Stimulated activated naive CD4-positive, alpha-beta T cell (primary cell): ENCODE measurements around the gene MSANTD2.

Source experiments
- DNase-seq, 6 experiments: peaks; one replicate each; lab custom pipeline; 2025; lab: John Stamatoyannopoulos, UW

MSANTD2 gene

GRCh38 chr11:124817036-124817435 lies 16.8 kb upstream of the MSANTD2 start:
- DNase-seq: no peak

- DNase-seq: no peak
Measured at GRCh38 chr11:124814739-124815138, 14.5 kb upstream of the MSANTD2 start.

GRCh38 chr11:124812876-124813275 lies 12.7 kb upstream of the MSANTD2 start:
- no peak for DNase-seq

GRCh38 chr11:124811399-124812125 lies 11.4 kb upstream of the MSANTD2 start:
- DNase-seq: no peak

DNA sequence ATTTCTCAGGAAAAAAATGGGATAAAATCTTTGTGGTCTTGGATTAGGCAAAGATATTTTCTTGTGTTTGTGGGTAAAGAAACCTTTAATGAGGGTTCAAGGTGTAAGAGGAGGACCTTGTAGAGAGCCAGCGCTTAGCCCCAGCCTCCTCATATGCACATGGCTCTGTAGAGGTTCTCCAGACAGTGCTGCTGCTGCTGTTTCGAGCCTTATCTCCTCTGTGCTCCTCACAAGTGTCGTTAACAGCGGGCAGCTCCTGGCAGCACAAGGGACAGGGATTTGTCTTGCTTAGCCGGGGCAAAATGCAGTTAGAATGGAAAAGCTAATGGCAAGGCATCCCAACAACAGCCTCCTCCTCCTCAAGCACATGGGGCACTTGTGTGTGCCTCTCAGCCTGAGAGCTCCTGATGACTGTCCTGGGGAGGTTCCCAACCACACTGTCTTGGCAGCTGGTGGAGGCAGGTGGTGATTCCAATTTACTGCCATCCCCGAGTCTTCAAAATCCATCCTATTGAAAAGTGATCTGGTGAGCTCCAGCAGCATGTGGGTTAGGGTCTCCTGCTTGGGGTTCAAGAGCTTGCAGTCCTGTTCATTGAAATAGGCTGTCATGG lies 7.6 kb upstream of the MSANTD2 start:
- no peak for DNase-seq

DNA sequence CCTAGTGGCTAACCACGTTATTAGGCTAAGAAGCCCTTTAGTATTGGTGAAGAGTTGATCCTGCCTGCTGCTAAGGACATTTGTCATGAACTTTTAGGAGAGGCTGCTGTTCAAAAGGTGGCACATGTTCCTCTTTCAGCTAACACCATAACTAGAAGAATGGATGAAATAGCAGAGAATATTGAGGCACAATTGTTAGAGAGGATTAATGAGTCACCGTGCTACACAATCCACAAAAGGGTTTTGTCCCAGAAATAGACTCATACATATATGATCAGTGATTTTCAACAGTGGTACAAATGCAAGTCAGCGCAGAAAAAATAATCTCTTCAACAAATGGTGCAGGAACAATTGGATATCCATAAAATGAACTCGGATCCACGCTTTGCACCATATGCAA lies 7.0 kb upstream of the MSANTD2 start:
- DNase-seq: no peak

- DNase-seq: no peak
Measured at GRCh38 chr11:124804884-124805283, 4.7 kb upstream of the MSANTD2 start.

DNA sequence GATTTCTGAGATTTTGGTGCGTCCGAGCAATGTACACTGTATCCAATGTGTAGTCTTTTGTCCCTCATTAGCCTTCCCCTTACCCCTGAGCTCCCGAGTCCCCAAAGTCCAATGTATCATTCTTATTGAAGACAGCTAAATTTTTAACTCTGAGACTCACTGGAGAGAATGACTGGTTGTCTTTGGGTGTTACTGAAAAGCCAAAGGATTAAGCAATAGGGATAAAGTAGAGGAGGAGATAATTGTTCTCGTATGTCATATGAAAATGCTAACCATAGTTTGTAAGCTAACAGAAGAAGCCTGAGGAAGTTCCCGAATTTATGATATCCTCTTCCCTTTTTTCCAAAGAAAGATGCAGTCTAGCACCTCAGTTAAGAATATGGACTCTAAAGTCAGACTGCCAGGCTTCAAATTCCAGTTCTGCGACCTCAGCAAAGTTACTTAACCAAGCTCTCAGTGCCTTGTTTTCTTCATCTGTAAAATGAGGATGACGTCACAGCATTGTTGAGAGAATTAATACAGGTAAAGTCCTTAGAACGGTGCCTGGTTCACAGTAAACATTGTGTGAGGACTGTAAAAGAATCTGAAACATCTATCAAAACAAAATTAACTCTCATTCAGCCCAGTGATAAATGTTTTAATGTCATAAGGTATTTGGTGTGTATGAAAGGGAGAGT lies 1.6 kb upstream of the MSANTD2 start:
- no peak for DNase-seq

GRCh38 chr11:124801014-124801413 lies 808 bp upstream of the MSANTD2 start:
- DNase-seq: no peak

- DNase-seq: peak; percentile 41 to 60 (median 49)
Measured at GRCh38 chr11:124799348-124800225, 619 bp downstream of the MSANTD2 start.

- DNase-seq: peak in 1 of 6 experiments; percentile 26
Measured at GRCh38 chr11:124798991-124799347, 1.2 kb downstream of the MSANTD2 start.

- DNase-seq: no peak
Measured at GRCh38 chr11:124796312-124796711, 3.9 kb downstream of the MSANTD2 start.

GRCh38 chr11:124793466-124794278 lies 6.5 kb downstream of the MSANTD2 start:
- DNase-seq: peak in 3 of 6 experiments; percentile 4 to 40 (median 21)

DNA sequence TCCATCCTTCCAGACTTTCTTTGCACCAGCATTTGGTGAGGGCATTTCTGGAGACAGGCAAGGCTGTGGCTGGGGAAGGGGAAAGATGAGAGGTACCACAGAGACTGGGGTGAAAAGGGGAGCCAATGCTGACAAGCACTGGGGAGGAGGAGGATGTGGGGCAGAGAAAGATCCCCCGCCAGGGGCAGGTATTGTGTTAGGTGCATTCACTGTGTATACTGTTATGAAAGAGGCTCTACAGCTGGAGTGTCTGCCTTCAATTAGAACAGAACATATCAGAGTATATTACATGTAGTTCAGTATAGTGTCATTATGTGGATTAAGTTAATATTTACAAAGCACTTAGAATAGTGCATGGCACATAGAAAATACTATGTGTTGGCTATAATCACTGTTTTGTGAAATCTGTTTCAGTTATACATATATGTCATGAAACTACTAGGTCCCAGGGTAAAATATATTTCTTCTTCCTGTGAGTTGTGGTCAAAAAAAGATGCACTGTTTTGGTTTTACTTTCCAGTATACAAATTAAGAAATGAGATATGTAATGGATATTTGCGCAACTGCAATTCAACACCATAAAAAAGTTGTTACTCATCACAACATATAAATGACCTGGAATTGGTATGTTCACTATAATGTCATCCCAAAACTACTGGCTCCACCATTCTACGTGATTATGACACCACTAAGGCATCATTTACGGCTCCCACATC lies 8.4 kb downstream of the MSANTD2 start:
- no peak for DNase-seq

DNA sequence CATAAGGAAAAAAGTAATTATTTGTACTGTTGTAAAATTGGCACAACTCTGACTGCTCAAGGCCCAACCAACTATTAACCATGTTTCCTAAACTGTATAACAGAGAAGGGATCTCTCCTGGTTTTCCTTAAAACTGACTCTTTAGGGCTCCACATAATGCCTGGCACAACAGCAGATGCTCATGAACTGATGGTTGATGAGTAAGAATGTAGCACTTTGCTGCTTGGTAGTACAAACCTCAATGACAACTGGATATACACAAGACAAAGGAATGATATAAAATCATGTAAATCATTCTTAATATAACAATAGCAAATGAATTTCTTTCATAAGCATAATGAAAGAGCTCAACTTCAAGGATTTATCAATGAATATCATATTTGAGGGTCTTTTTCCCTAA lies 11.7 kb downstream of the MSANTD2 start:
- DNase-seq: no peak

- no peak for DNase-seq
Measured at GRCh38 chr11:124784051-124784450, 16.2 kb downstream of the MSANTD2 start.

GRCh38 chr11:124783002-124783401 lies 17.2 kb downstream of the MSANTD2 start:
- DNase-seq: no peak

GRCh38 chr11:124779568-124779967 lies 20.6 kb downstream of the MSANTD2 start:
- no peak for DNase-seq

DNA sequence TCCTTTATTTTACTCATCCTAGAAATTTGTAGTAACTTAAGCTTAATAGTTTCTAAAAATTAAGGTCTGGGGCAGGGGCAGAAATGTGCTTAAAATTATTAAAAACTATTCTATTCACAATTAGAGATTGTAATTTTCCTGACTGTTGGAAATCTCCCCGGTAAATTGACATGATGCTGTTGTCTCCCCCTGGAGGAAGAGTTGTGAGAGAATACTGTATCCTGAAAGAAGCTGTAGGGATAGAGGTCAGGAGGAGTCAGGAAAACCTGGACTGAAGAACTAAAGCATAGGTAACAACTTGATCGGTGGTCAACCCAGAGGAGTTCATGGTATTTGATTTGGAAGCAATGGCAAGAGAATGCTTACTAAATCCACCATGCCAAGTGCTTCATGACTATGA lies 21.9 kb downstream of the MSANTD2 start:
- DNase-seq: no peak

- peak in 3 of 6 experiments; percentile 44 to 59 (median 45) for DNase-seq
Measured at GRCh38 chr11:124776865-124777645, 23.2 kb downstream of the MSANTD2 start.
